OCI-LY7 (cell line): Measurements from ENCODE around the gene FERMT3. TPM values are rescaled to one million over a fixed set of nuclear protein-coding genes. Genes with fewer than 3 reads are reported as not detected.
"Not testable (repeated sequence)": the region's sequence is repeated elsewhere in the genome, so short reads cannot be mapped to it uniquely, and the experiment has no call there.

ENCODE experiments used
- BruUV-seq: library from RNA; stranded (reverse); fragments of 400-500 nt; replicated peaks from 2 replicates; lab custom pipeline; 2021; lab: Mats Ljungman, UMichigan
- CTCF ChIA-PET: fragments of 300-600 bp; sonication (Branson Sonifier 250); formaldehyde crosslinking; loops from one replicate; lab custom pipeline; 2022; ENCODE audit warnings: antibody characterized with exemption; ENCODE audit not compliant: unreplicated experiment; lab: Charles Lee
- POLR2A ChIA-PET: fragments of 300-600 bp; sonication (Branson Sonifier 250); formaldehyde crosslinking; loops from one replicate; lab custom pipeline; 2022; ENCODE audit warnings: antibody characterized with exemption; lab: Charles Lee
- DNase-seq: peaks from one replicate; pipeline ENCODE4 v3.0.0-alpha.2; 2015; ENCODE audit warnings: low spot score
- H2AFZ ChIP-seq: fragments of 200-600 bp; sonication (generic), shearing (Covaris generic); 2 replicates; pipeline ENCODE4 v1.6.1; 2014; ENCODE audit warnings: mild to moderate bottlenecking, antibody characterized with exemption, low read length, moderate library complexity
- H3K27ac ChIP-seq: fragments of 200-600 bp; sonication (generic); 2 replicates; pipeline ENCODE4 v1.5.1; 2014; ENCODE audit warnings: mixed run types, low read depth, mild to moderate bottlenecking, moderate library complexity, low read length, inconsistent platforms; ENCODE audit not compliant: poor library complexity, severe bottlenecking
- H3K36me3 ChIP-seq: fragments of 200-600 bp; sonication (generic); 2 replicates; pipeline ENCODE4 v1.6.1; 2014; ENCODE audit warnings: mild to moderate bottlenecking, antibody characterized with exemption, low read length, moderate library complexity, mixed read lengths; ENCODE audit not compliant: insufficient read depth
- H3K4me1 ChIP-seq: fragments of 200-600 bp; sonication (generic); 2 replicates; pipeline ENCODE4 v1.5.1; 2014; ENCODE audit warnings: mild to moderate bottlenecking, low read length; ENCODE audit not compliant: insufficient read depth, poor library complexity, severe bottlenecking
- H3K4me2 ChIP-seq: fragments of 200-600 bp; sonication (generic); 2 replicates; pipeline ENCODE4 v1.6.1; 2014; ENCODE audit warnings: mild to moderate bottlenecking, low read length
- H3K4me3 ChIP-seq: fragments of 200-600 bp; sonication (generic); 2 replicates; pipeline ENCODE4 v1.5.1; 2014; ENCODE audit warnings: mild to moderate bottlenecking, low read depth, low read length; ENCODE audit not compliant: poor library complexity, severe bottlenecking
- H3K79me2 ChIP-seq: fragments of 200-600 bp; sonication (generic); 2 replicates; pipeline ENCODE4 v1.6.1; 2016; ENCODE audit warnings: low read depth, mild to moderate bottlenecking, low read length, moderate library complexity, mixed read lengths; ENCODE audit not compliant: insufficient read depth
- H3K9me2 ChIP-seq: fragments of 200-600 bp; sonication (generic); 2 replicates; pipeline ENCODE4 v1.6.1; 2016; ENCODE audit warnings: mild to moderate bottlenecking, low read length, mixed read lengths; ENCODE audit not compliant: insufficient read depth
- H3K9me3 ChIP-seq: fragments of 200-600 bp; sonication (generic); 2 replicates; pipeline ENCODE4 v1.6.1; 2014; ENCODE audit warnings: mild to moderate bottlenecking, mixed run types, low read length, mixed read lengths
- H4K20me1 ChIP-seq: fragments of 200-600 bp; sonication (generic); 2 replicates; pipeline ENCODE4 v1.6.1; 2014; ENCODE audit warnings: mild to moderate bottlenecking, antibody characterized with exemption, low read length, moderate library complexity, mixed read lengths; ENCODE audit not compliant: insufficient read depth
- EZH2phosphoT487 ChIP-seq: fragments of 200-600 bp; sonication (generic); IDR thresholded peaks from 2 replicates; pipeline ENCODE4 v1.6.1; 2018; ENCODE audit warnings: low read depth, borderline replicate concordance, mild to moderate bottlenecking, mixed run types, antibody characterized with exemption, low read length, moderate library complexity, mixed read lengths
- intact Hi-C: fragments of 100-400 bp; cut with micrococcal nuclease; formaldehyde crosslinking; loops from one replicate; pipeline ENCODE4 v1.10.0; 2022; ENCODE audit not compliant: unreplicated experiment
- total RNA-seq, 2 experiments: library from RNA; depleted of rRNA in 1 of 2; stranded (reverse); fragments of >200 nt in 1 of 2; shearing (Covaris generic) in 1 of 2; gene quantifications; 2 replicates each; pipeline ENCODE4 v1.2.3, GENCODE V29; 2014 to 2022
- TF ChIP-seq, protein P1 (sequence below): fragments of 200-600 bp; sonication (generic); conservative IDR thresholded peaks from 2 replicates; pipeline ENCODE4 v1.5.1; 2014; ENCODE audit warnings: mild to moderate bottlenecking, antibody characterized with exemption, low read length, moderate library complexity, mixed read lengths

FERMT3 gene
- total RNA-seq, 2 experiments from 2014 or later: 120 to 201 TPM

DNA sequence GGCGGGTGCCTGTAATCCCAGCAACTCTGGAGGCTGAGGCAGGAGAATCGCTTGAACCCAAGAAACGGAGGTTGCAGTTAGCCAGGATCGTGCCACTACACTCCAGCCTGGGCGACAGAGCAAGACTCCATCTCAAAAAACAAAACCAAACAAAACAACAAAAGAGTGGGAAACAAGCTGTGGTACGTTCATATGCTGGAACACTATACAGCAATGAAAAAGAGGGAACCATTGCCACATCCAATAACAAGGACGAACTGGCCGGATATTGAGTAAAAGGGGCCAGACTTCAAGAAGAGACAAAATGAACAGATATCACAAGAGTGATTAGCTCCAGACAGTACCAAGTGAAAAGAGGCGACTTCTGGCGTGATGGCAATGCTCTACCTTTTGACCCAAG lies 45.5 kb upstream of the FERMT3 start:
- H3K27ac ChIP-seq: no peak overlapping the region
- ChIA-PET POLR2A (no interaction called here), CTCF (no interaction called here)
- H3K4me1 ChIP-seq: peaks cover 12% of the 10 kb centered on the region
- intact Hi-C loops: no loop called here
- no peaks in the 10 kb centered on the region for H3K79me2 ChIP-seq
- no peaks in the 10 kb centered on the region for H3K36me3 ChIP-seq
- H3K9me3 ChIP-seq: no peaks in the 10 kb centered on the region
- TF ChIP-seq, protein P1, sequence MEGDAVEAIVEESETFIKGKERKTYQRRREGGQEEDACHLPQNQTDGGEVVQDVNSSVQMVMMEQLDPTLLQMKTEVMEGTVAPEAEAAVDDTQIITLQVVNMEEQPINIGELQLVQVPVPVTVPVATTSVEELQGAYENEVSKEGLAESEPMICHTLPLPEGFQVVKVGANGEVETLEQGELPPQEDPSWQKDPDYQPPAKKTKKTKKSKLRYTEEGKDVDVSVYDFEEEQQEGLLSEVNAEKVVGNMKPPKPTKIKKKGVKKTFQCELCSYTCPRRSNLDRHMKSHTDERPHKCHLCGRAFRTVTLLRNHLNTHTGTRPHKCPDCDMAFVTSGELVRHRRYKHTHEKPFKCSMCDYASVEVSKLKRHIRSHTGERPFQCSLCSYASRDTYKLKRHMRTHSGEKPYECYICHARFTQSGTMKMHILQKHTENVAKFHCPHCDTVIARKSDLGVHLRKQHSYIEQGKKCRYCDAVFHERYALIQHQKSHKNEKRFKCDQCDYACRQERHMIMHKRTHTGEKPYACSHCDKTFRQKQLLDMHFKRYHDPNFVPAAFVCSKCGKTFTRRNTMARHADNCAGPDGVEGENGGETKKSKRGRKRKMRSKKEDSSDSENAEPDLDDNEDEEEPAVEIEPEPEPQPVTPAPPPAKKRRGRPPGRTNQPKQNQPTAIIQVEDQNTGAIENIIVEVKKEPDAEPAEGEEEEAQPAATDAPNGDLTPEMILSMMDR: no peak
- no peak for TF ChIP-seq EZH2phosphoT487
- H3K9me2 ChIP-seq: no peaks in the 10 kb centered on the region
- DNase-seq: no peak
- H3K4me3 ChIP-seq: no peak overlapping the region
- BruUV-seq: no TSS peak
- no peak overlapping the region for H3K4me2 ChIP-seq
- no peak overlapping the region for H2AFZ ChIP-seq
- no peaks in the 10 kb centered on the region for H4K20me1 ChIP-seq

DNA sequence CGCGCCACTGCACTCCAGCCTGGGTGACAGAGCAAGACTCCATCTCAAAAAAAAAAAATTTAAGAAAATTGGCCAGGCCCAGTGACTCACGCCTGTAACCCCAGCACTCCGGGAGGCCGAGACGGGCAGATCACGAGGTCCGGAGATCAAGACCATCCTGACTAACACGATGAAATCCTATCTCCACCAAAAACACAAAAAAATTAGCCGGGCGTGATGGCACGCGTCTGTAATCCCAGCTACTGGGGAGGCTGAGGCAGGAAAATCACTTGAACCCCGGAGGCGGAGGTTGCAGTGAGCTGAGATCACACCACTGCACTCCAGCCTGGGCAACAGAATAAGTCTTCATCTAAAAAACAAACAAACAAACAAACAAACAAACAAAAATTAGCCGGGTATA lies 43.8 kb upstream of the FERMT3 start:
- CTCF ChIA-PET: not testable (repeated sequence)

DNA sequence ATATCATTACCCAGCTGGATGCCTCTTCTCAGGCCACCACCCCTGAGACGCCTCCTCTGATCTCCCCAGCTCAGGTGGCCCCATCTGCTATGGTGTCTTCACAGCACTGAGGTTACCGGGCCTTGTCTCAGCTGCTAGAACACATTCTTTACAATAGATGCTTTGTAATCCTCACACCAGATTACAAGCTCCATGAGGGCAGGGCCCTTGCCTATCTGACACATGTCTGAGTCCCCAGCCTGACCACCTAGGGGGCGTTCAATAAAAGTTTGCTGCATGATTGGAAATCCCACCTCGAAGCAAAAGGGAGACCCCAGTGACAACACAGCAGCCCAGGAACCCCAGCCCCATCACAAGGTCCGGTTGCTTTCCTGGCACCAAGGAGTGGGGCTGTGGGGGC lies 42.6 kb upstream of the FERMT3 start:
- H4K20me1 ChIP-seq: no peaks in the 10 kb centered on the region
- no peak overlapping the region for H3K4me2 ChIP-seq
- no peaks in the 10 kb centered on the region for H3K9me3 ChIP-seq
- H3K4me1 ChIP-seq: peaks cover 19% of the 10 kb centered on the region
- H3K79me2 ChIP-seq: no peaks in the 10 kb centered on the region
- TF ChIP-seq, protein P1: no peak; the same call in 1 of the 2 replicates
- no peak for TF ChIP-seq EZH2phosphoT487
- DNase-seq: no peak
- H3K27ac ChIP-seq: no peak overlapping the region
- no peak overlapping the region for H2AFZ ChIP-seq
- intact Hi-C loops: no loop called here
- ChIA-PET POLR2A (no interaction called here), CTCF (no interaction called here)
- BruUV-seq: no TSS peak
- H3K9me2 ChIP-seq: no peaks in the 10 kb centered on the region
- H3K36me3 ChIP-seq: no peaks in the 10 kb centered on the region
- H3K4me3 ChIP-seq: no peak overlapping the region

More for the DNA sequence above, 43.8 kb upstream of the FERMT3 start:
- H3K9me2 ChIP-seq, H3K79me2 ChIP-seq, H3K27ac ChIP-seq, POLR2A ChIA-PET, H3K4me3 ChIP-seq, H3K36me3 ChIP-seq, H2AFZ ChIP-seq, BruUV-seq, H3K9me3 ChIP-seq, intact Hi-C loops, H4K20me1 ChIP-seq, DNase-seq, H3K4me2 ChIP-seq: not testable (repeated sequence)
- H3K4me1 ChIP-seq: peaks cover 19% of the 10 kb centered on the region
